ENCODE results near the gene RCAN2.

Gene RCAN2

DNA sequence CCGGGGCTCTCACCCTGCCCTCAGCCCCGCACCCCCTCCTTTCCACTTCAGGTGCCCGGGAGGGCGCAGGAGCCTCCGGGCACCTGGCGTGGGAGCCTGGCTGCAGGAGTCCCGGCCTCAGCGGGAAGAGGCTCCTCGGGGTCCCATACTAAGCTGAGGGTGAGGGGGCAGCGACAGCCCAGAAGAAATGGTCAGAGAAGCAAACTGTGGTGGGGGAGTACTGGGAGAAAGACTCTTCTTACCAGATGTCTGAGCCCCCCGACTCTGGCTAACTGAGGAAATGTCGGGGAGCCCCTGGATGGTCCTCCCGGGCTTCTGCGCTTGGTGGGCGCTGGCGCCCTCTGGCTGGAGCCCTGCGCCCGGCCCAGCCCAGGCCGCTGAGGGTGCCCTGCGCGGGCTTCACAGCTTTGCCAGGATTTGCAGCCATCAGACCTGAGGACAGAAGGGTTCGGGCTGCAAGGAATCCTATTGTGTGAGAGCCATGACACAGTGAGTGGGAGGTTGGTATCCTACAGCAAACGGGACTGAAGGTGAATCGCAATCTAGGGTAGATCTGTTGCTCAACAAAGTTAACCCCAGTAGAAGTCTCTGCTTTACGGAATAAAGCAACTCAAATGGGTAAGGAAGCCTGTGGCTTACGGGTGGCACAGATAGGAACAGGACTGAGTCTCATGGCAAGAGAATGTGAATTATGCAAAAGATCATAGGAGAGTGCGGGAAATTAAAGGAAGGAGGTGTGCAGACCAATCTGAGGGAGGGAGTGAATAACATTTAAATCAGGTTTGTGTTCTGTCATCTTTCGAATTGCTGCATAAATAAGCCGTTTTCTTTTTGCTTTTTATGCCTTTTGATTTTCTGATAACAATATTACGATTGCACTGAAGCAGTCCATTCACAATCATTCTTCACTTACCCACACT, 639 bp upstream of the RCAN2 start:
- no peak overlapping the region for H3K27ac ChIP-seq (replicated peaks)
- peak in 1 of 2 experiments; percentile 3 for DNase-seq (ENCODE audit: low read depth in 1 of 2, low spot score in 1 of 2)
- H3K4me3 ChIP-seq (replicated peaks; ENCODE audit: insufficient read depth, low read length) = peak overlapping the region; percentile 33
- TF ChIP-seq REST (IDR thresholded peaks at IDR 0.05; ENCODE audit: insufficient replicate concordance, low read depth) (no peak), GABPA (IDR thresholded peaks at IDR 0.05; ENCODE audit: low read depth) (no peak), SPI1 (IDR thresholded peaks at IDR 0.05; ENCODE audit: borderline replicate concordance, low read depth) (no peak), POLR2AphosphoS5 (IDR thresholded peaks at IDR 0.05; ENCODE audit: low read depth) (no peak)
- TF ChIP-seq, protein P1, sequence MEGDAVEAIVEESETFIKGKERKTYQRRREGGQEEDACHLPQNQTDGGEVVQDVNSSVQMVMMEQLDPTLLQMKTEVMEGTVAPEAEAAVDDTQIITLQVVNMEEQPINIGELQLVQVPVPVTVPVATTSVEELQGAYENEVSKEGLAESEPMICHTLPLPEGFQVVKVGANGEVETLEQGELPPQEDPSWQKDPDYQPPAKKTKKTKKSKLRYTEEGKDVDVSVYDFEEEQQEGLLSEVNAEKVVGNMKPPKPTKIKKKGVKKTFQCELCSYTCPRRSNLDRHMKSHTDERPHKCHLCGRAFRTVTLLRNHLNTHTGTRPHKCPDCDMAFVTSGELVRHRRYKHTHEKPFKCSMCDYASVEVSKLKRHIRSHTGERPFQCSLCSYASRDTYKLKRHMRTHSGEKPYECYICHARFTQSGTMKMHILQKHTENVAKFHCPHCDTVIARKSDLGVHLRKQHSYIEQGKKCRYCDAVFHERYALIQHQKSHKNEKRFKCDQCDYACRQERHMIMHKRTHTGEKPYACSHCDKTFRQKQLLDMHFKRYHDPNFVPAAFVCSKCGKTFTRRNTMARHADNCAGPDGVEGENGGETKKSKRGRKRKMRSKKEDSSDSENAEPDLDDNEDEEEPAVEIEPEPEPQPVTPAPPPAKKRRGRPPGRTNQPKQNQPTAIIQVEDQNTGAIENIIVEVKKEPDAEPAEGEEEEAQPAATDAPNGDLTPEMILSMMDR (IDR thresholded peaks at IDR 0.05; ENCODE audit: insufficient read depth, low read length) = peak; percentile 3
- peaks cover 39% of the 10 kb centered on the region for H3K27me3 ChIP-seq (ENCODE audit: insufficient read depth, poor library complexity, severe bottlenecking)

DNA sequence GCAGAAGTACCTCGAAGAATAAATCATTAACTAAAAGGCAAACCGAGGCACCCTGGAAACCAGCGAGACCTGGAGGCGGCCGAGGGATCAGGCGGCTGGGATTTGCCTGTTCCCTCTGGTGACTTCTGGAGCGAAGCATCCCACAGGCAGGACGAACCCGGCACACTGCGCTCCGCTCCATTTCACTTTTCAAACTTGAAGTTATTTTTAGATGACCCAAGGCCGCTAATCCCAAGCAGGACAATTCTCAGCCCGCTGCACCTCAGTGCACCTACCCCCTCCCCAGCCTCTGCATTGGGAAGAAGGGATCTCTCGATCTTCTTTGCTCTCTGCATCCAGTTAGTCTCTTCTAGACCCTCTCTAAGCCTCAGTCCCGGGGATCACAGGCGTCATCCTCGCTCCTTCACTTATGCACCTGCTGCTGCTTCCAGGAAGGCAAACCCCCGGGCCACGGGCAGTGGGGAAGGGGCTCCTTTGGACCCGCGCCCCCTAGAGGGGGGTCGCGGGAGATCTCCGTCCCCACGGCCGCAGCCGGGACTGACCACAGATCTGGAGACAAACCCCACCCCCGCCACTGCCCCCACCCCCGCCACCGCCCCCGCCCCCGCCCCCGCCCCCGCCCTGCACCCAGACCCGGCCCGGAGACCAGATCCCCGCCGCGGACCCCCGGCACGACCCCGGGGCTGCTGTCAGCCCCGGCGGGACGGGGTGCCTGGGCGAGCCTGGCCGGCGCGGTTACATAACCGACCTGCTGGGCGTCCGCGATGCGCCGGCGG, 636 bp downstream of the RCAN2 start:
- no peak overlapping the region for H3K27ac ChIP-seq (replicated peaks)
- DNase-seq (ENCODE audit: low read depth in 1 of 2, low spot score in 1 of 2) = no peak
- TF ChIP-seq POLR2AphosphoS5 (IDR thresholded peaks at IDR 0.05; ENCODE audit: low read depth) (no peak), REST (IDR thresholded peaks at IDR 0.05; ENCODE audit: insufficient replicate concordance, low read depth) (no peak), GABPA (IDR thresholded peaks at IDR 0.05; ENCODE audit: low read depth) (no peak), SPI1 (IDR thresholded peaks at IDR 0.05; ENCODE audit: borderline replicate concordance, low read depth) (no peak)
- TF ChIP-seq, protein P1 (IDR thresholded peaks at IDR 0.05; ENCODE audit: insufficient read depth, low read length) = no peak
- H3K4me3 ChIP-seq (replicated peaks; ENCODE audit: insufficient read depth, low read length) = no peak overlapping the region
- peaks cover 39% of the 10 kb centered on the region for H3K27me3 ChIP-seq (ENCODE audit: insufficient read depth, poor library complexity, severe bottlenecking)

DNA sequence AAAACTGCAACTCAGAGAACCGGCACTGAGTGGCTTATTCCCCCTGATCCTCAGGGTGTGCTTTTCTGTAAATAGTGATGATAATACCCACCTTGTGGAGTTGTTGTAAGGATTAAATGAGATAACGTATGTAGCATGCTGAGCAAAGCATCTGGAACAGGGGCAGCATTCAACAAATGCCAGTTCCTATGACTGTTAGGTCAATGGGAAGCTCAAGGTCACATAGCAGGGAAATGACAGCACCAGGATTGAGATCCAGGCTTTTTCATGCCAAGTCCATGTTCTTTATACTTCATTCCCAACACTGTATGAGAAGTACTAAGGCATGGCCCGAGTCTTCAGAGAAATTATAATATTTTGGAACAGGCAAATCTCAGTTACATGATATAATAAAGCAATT, 5.1 kb downstream of the RCAN2 start:
- Histone ChIP-seq H3K27ac (replicated peaks) (no peak overlapping the region), H3K27me3 (ENCODE audit: insufficient read depth, poor library complexity, severe bottlenecking) (peaks cover 21% of the 10 kb centered on the region), H3K4me3 (replicated peaks; ENCODE audit: insufficient read depth, low read length) (no peak overlapping the region)
- DNase-seq (ENCODE audit: low read depth in 1 of 2, low spot score in 1 of 2) = no peak
- TF ChIP-seq, protein P1 (IDR thresholded peaks at IDR 0.05; ENCODE audit: insufficient read depth, low read length) = no peak

All from HL-60 (cell line).